Left lung (tissue), 10 donors: ENCODE results near the gene KIAA1671. TPM values are rescaled to one million over a fixed set of nuclear protein-coding genes. Genes with fewer than 3 reads are reported as not detected.

ENCODE experiments used
- ATAC-seq: fragments of 200-7000 bp; cut with Tn5 transposase; one replicate; pipeline ENCODE4 v1.9.1; 2020; ENCODE audit warnings: moderate library complexity
- DNase-seq, 4 donors: peaks; one replicate each; pipeline ENCODE4 v3.0.0-alpha.2; 2013 to 2020
- H3K27ac ChIP-seq, 2 donors: fragments of 200-600 bp; sonication (generic) in 1 of 2; one replicate each; pipeline versions ENCODE4 v1.5.0 to v1.8.0; 2020 to 2021
- H3K27me3 ChIP-seq, 2 donors: fragments of 200-600 bp; sonication (generic) in 1 of 2; one replicate each; pipeline versions ENCODE4 v1.5.0 to v1.8.0; 2020 to 2021
- H3K36me3 ChIP-seq, 2 donors: fragments of 200-600 bp; sonication (generic) in 1 of 2; one replicate each; pipeline versions ENCODE4 v1.5.0 to v1.8.0; 2020 to 2021
- H3K4me1 ChIP-seq, 2 donors: fragments of 200-600 bp; one replicate each; pipeline ENCODE4 v1.8.0; 2021
- H3K4me3 ChIP-seq, 2 donors: fragments of 200-600 bp; sonication (generic) in 1 of 2; one replicate each; pipeline versions ENCODE4 v1.5.0 to v1.8.0; 2020 to 2021; ENCODE audit warnings: mild to moderate bottlenecking in 1 of 2
- H3K9me3 ChIP-seq, 2 donors: fragments of 200-600 bp; sonication (generic) in 1 of 2; one replicate each; pipeline versions ENCODE4 v1.5.0 to v1.8.0; 2020 to 2021
- intact Hi-C, 2 donors: fragments of 100-400 bp; cut with DNase I; formaldehyde crosslinking; loops; one replicate each; pipeline versions ENCODE4 v1.11.2 to v1.14.2; 2022
- polyA plus RNA-seq, 6 donors: library from polyadenylated mRNA; unstranded; fragments of 120-200 nt; gene quantifications; one replicate each; pipeline ENCODE4 v1.2.1, GENCODE V29; 2013; ENCODE audit not compliant: insufficient read length in 6 of 6
- total RNA-seq, 2 donors: library from RNA; stranded (reverse); fragmentation: NEBNext Ultra II Directional; extraction: Animal tissue kit (Norgen Biotek cat#: 25700); gene quantifications; one replicate each; pipeline ENCODE4 v1.2.1, GENCODE V29; 2021
- TF ChIP-seq, protein P1 (sequence below), 2 donors: fragments of 200-600 bp; sonication (generic) in 1 of 2; IDR thresholded peaks; one replicate each; pipeline versions ENCODE4 v1.5.0 to v1.8.0; 2021; ENCODE audit warnings: antibody characterized with exemption in 2 of 2
- donor health status: DM: no; HTN: yes; CAD: no.
- donor health status: DM: no; HTN: no; CAD: no.

The KIAA1671 gene
- total and polyA plus RNA-seq, 8 donors, result 19.4 to 35.0 (median 23.4) TPM

- no peak overlapping the region for H3K4me3 ChIP-seq
- no peaks in the 10 kb centered on the region for H3K4me1 ChIP-seq
- H3K27me3 ChIP-seq, result no peaks in the 10 kb centered on the region
- H3K9me3 ChIP-seq, result no peaks in the 10 kb centered on the region
- intact Hi-C loops, result no loop called here
- no peak for DNase-seq
- TF ChIP-seq, protein P1, sequence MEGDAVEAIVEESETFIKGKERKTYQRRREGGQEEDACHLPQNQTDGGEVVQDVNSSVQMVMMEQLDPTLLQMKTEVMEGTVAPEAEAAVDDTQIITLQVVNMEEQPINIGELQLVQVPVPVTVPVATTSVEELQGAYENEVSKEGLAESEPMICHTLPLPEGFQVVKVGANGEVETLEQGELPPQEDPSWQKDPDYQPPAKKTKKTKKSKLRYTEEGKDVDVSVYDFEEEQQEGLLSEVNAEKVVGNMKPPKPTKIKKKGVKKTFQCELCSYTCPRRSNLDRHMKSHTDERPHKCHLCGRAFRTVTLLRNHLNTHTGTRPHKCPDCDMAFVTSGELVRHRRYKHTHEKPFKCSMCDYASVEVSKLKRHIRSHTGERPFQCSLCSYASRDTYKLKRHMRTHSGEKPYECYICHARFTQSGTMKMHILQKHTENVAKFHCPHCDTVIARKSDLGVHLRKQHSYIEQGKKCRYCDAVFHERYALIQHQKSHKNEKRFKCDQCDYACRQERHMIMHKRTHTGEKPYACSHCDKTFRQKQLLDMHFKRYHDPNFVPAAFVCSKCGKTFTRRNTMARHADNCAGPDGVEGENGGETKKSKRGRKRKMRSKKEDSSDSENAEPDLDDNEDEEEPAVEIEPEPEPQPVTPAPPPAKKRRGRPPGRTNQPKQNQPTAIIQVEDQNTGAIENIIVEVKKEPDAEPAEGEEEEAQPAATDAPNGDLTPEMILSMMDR (IDR thresholded peaks at IDR 0.05), result no peak
- no peak overlapping the region for H3K27ac ChIP-seq
- ATAC-seq, result no peak
- H3K36me3 ChIP-seq, result no peaks in the 10 kb centered on the region
Observed at GRCh38 chr22:25207553-25208157, 255.1 kb downstream of the KIAA1671 start.

GRCh38 chr22:25208328-25208727 is 255.8 kb downstream of the KIAA1671 start:
- Histone ChIP-seq H3K9me3 (peaks cover 0 to 1% of the 10 kb centered on the region in 2 donors), H3K4me3 (no peak overlapping the region), H3K4me1 (no peaks in the 10 kb centered on the region), H3K27ac (no peak overlapping the region), H3K36me3 (no peaks in the 10 kb centered on the region), H3K27me3 (no peaks in the 10 kb centered on the region)
- ATAC-seq (no peak), DNase-seq (no peak)
- TF ChIP-seq, protein P1 (IDR thresholded peaks at IDR 0.05), result no peak
- intact Hi-C loops, result no loop called here

- Histone ChIP-seq H3K36me3 (no peaks in the 10 kb centered on the region), H3K4me1 (no peaks in the 10 kb centered on the region), H3K27me3 (no peaks in the 10 kb centered on the region), H3K4me3 (no peak overlapping the region), H3K9me3 (peaks cover 0 to 3% of the 10 kb centered on the region in 2 donors), H3K27ac (no peak overlapping the region)
- DNase-seq (no peak), ATAC-seq (no peak)
- intact Hi-C loops, result no loop called here
- TF ChIP-seq, protein P1 (IDR thresholded peaks at IDR 0.05), result no peak
Observed at GRCh38 chr22:25208743-25209505, 256.4 kb downstream of the KIAA1671 start.

DNA sequence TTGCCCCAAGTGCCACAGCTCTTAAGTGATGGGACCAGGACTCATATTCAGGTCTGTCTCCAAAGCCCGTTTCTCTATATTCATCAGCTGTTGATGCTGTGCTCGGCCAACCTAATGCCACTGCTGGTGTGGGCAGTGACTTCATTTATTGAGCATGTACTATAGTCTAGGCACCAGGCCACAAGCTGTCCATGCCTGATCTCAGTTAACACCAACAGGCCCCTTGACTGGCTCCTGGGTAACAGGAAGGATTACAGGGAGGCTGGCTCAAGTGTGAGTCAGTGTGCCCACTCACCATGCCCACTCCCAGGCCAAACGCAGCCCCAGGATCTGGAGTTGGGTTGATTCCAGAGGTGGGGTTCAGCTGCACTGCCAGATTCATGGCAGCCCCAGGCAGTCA is 258.3 kb downstream of the KIAA1671 start:
- Histone ChIP-seq H3K9me3 (peaks cover 0 to 3% of the 10 kb centered on the region in 2 donors), H3K27ac (no peak overlapping the region), H3K36me3 (no peaks in the 10 kb centered on the region), H3K4me1 (no peaks in the 10 kb centered on the region), H3K4me3 (no peak overlapping the region), H3K27me3 (no peaks in the 10 kb centered on the region)
- DNase-seq (no peak), ATAC-seq (no peak)
- TF ChIP-seq, protein P1 (IDR thresholded peaks at IDR 0.05), result no peak
- intact Hi-C loops, result no loop called here

DNA sequence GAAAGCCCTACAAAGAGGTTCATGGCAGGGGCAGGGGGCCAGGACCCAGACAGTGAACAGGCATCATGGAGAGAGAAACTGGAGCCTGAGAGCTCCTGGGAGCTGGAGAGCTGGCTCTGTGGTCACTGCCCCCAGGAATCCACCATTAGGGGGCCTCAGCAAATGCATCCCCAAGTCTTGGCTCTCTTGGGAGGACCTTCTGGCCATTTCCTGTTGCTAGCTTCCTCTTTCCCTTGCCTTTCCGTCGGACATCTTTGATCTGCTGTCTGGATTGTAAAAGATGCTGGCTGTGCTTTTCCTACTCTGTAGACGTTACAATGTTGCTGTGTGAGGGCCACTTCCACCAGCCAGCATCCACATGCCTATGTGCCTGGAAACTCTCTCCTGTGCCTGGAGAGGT is 259.8 kb downstream of the KIAA1671 start:
- H3K27ac ChIP-seq, result no peak overlapping the region
- no peak overlapping the region for H3K4me3 ChIP-seq
- no peak for DNase-seq
- TF ChIP-seq, protein P1 (IDR thresholded peaks at IDR 0.05), result no peak
- no peaks in the 10 kb centered on the region for H3K36me3 ChIP-seq
- H3K4me1 ChIP-seq, result no peaks in the 10 kb centered on the region
- H3K9me3 ChIP-seq, result peaks cover 0 to 3% of the 10 kb centered on the region in 2 donors
- H3K27me3 ChIP-seq, result peaks cover 0 to 8% of the 10 kb centered on the region in 2 donors
- intact Hi-C loops, result no loop called here
- ATAC-seq, result no peak
